GM23248 (cell line): Measurements from ENCODE around the gene VSIG1.

Source experiments
- EZH2 ChIP-seq: fragments of 200-600 bp; sonication (generic); IDR thresholded peaks from 2 replicates; pipeline ENCODE4 v1.6.1; 2018; ENCODE audit warnings: antibody characterized with exemption, mild to moderate bottlenecking; ENCODE audit not compliant: insufficient read depth, poor library complexity, severe bottlenecking
- EZH2phosphoT487 ChIP-seq: fragments of 200-600 bp; sonication (generic); IDR thresholded peaks from 2 replicates; pipeline ENCODE4 v1.6.1; 2018; ENCODE audit warnings: antibody characterized with exemption, moderate library complexity, mild to moderate bottlenecking, low read depth; ENCODE audit not compliant: insufficient read depth

DNA sequence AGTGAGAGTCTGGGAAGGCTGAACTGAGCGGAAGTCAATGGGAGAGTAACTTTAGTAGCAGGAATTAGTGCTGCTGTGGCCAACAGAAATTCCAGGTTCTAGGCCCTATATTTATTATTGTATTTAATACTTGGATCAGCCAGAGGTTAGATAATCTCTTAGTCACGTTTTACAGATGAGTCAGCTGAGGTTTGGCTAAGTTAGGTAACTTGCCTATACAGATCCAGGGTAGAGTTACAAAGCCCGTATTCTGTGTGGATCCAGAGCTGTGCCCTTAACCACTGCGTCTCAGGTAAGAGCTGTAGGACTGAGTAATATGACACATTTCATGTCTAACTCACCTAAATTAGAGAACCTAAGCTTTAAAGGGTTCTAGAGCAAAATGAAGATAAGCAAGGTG, 26.0 kb downstream of the VSIG1 start:
- TF ChIP-seq EZH2 (no peak), EZH2phosphoT487 (no peak)
